GM19238 (cell line): Measurements from ENCODE around the gene VAMP1.
"Not testable (repeated sequence)": the region's sequence is repeated elsewhere in the genome, so short reads cannot be mapped to it uniquely, and the experiment has no call there.

Experiments used
- DNase-seq: peaks from one replicate; pipeline ENCODE4 v3.0.0; 2011; ENCODE audit warnings: low spot score; ENCODE audit not compliant: insufficient read length

Gene VAMP1, protein sequence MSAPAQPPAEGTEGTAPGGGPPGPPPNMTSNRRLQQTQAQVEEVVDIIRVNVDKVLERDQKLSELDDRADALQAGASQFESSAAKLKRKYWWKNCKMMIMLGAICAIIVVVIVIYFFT

DNA sequence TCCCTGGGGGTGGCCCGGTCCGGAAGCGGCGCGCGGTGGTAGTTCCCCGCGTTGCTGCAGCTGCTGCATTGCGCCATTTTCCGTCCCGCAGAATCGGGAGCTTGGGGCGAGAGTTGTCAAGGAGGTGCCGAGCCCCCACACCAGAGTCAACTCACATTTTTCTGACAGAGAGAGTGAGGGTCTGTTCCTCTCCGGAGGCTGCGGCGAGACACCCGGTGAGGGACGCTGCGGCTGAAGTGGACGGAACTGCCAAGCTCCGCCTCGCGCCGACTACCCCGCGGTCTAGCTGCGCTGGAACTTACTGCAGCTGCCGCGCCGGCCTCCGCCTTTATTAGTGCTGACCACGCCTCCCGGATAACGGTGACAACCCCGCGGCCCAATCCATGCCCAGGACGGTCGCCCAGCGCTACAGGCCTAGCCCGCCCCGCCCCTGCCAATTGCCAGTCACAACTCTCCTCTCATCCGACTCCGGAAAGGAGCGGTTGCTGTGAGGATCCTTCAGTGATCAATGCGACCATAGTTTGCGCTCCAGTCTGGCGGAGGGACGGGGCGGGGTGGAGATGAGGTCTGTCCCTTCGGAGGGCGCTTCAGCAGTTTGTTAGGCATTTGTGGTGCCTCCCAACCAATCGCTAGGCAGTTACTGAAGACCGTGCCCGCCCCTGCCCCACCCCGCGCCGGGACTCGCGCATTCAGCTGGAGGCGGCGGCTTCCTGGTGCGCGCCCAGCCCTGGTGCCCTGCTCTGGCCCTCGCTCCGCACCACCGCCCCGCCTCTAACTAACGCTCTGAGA is at the start of gene VAMP1:
Gene VAMP1 (minus strand): TSS at position 303 of the 789 bp plus-strand sequence. CDS start 146 bp downstream, at position 157.
- peak; percentile 96 for DNase-seq

DNA sequence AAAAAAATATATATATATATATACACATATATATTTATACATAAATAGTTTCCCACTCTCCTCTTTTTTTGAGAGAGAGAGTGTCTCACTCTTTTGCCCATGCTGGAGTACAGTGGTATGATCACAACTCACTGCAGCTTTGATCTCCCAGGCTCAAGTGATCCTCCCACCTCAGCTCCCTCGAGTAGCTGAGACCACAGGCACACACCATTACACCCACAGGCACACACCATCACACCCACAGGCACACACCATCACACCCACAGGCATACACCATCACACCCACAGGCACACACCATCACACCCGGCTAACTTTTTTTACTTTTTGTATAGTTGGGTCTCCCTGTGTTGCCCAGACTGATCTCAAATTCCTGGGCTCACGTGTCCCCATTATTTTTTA is 49.7 kb upstream of the VAMP1 start:
- DNase-seq, result no peak

DNA sequence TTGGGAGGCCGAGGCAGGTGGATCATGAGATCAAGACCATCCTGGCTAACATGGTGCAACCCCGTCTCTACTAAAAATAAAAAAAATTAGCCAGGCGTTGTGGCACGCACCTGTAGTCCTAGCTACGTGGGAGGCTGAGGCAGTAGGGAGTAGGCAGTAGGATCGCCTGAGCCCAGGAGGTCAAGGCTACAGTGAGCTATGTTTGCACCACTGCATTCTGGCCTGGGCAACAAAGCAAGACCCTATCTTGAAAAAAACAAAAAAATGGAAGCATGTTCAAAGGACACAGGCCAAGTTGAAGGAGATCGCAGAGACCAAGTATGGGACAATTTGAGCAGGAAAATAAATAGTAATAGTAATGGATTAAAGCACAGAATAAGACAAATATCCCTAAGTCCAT is 37.6 kb upstream of the VAMP1 start:
- DNase-seq, result no peak

DNA sequence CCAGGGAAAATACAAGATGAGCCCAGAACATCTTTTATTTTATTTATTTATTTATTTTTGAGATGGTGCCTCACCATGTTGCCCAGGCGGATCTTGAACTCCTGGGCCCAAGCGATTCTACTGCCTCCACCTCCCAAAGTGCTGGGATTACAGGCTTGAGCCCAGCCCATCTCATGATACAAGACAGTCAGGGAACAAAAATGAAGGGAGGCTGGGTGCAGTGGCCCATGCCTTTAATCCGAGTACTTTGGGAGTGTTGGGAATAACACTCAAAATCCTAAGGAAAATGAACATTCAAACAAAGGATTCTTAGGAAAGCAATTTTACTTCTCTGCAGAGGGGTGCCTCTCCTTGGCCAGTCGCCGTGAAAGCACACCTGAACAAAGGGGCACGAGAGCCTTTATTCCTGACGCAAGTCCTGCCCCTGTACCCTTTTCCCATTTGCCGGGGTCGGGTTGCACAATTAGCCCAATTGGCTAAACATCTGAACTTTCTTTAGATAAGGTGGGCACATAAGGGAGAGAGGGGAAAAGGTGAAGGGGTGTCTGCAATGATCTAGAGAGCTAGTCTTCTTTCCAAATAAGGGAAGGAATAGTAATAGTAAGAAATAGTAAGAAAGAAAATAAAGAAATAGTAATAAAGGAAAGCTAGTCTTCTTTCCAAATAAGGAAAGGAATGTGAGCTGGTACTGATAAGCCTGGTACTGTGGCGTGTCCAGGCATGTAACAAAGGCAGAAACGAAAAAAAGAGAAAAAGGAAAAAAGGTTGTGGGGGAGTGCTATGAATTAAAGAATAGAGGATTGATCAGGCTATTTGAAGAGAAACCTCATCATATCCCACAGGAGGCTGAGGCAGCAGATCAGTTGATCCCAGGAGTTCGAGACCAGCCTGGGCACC is 36.9 kb upstream of the VAMP1 start:
- DNase-seq, result no peak

DNA sequence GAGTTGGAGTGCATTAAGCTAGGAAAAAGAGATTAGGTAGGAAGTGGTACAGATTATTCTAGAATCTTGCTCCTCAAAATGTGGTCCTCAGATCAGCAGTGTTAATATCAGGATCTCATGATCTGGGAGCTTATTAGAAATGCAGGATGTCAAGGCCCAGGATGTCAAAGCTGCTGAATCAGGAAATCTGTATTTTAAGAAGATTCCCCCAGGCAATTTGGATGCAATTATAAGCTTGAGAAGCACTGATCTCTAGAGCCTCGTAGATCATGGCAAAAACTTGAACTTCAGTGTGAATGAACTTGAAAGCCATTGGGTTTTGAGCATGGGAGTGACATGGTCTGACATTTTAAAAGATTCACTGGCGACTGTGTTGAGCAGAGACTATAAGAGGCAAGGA is 30.0 kb upstream of the VAMP1 start:
- DNase-seq, result no peak

DNA sequence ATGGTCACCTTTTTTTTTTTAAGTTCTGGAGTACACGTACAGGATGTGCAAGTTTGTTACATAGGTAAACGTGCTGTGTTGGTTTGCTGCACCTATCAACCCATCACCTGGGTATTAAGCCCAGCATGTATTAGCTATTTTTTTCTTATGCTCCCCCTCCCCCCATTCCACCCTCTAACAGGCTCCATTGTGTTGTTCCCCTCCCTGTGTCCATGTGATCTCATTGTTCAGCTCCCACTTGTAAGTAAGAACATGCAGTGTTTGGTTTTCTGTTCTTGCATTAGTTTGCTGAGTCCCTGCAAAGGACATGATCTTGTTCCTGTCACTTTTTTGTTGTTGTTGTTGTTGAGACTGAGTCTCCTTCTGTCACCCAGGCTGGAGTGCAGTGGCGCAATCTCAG is 26.8 kb upstream of the VAMP1 start:
- not testable (repeated sequence) for DNase-seq

DNA sequence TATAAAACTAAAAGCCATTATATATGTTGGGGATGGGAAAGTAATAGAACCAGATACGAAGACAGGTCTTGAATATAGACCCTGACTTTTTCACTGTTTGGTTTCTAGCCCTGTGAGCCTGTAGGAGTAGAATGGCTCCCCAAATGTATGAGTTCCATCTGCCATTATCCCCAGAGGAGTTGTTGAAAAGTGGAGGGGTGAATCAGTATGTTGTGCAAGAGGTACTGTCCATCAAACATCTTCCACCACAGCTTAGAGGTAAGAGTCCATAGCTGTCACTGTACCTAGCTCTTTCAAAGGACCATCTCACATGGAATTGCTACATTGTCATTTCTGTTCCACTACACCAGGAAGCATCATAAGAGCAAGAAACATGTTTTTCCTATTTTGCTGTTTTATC is 24.5 kb upstream of the VAMP1 start:
- no peak for DNase-seq

DNA sequence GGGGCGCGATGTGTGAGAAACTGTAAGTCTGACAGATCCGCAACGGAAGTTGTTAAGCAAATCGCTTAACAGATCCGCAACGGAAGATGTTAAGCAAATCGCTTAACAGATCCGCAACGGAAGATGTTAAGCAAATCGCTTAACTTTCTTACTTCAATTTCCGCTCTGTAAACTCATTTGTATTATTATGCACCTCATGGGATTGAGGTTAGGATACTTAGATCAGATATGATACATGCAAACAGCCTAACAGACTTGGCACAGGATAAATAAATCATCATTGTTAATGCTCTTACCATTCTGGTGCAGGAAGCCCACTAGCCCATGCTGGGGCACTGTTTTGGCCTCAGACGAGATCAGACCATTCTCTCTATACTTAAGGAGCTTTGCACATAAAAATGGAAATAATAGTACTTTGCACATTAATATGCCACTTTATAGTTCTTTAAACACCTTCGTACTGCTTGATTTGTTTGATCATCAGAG is 23.8 kb upstream of the VAMP1 start:
- DNase-seq, result no peak

DNA sequence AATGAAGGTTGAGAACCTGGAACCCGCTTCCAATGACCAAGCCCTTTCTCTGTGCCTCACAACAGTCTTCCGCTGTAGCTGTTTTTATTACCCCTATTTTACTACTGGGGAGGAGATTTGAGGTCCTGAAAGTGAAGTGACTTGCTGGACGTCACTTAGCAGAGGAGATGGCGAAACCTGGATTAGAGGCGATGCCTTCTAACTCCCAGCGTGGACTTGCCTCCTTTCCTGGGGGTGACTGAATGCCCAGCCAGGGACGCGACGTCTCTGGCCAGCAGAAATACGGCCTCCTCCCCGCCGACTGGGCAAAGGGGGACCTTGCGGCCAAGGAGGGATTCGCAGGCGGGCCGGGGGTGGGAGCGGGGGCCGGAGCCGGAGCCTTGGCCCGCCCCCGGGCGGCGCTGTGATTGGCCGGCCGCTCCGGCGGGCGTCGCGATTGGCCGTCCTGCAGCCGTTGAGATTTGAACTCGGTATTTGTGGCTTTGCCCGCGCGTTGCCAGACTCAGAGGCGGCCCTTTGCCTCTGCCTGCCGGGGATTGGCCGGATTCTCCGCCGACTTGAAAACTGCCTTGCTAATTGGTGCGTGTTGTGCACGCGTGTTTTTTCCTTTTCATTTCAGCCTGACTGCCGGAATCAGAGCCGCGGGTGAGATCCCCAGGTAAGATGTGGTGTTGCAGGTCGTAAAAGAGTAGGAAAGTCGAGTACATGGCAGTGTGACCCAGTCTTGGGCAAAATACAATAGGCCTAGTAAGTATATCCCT is 23.2 kb upstream of the VAMP1 start, which contains the start of gene NCAPD2:
Gene NCAPD2 (plus strand): TSS at position 606 of the 761 bp plus-strand sequence. CDS start 997 bp downstream, outside the sequence.
- peak; percentile 88 for DNase-seq

DNA sequence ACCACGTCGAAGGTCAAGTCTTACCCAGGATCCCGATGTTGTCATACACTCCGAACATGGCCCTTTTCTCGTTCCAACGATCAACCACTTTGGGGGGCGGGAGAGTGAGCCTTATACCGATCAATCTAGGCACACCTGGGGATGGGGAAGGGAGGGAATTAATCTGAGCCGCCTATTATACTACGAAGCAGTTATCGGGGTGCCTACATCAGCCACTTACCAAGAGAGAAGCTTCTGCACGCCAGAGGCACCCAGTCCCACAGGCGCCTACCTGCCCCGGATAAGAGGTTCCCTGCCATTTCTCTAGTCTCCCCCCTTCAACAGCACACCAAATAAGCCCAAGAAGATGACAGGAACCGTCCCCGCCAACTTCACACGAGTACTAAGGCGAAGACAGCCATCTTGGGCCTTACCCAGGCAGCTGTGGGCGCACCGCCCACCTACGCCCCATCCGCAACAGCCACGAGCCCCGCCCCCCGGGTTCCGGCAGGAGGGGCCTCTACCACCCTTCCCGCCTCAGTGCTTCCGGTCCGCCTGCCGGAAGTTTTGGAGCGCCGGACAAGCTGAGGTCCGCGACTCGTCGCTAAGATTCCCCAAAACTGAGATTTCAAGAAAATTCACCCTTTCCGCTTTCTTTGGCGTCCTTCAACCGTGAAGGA is 22.5 kb upstream of the VAMP1 start, which contains the start of gene MRPL51:
Gene MRPL51 (minus strand): TSS at position 425 of the 659 bp plus-strand sequence. CDS start 126 bp downstream, at position 299.
- peak; percentile 87 for DNase-seq

DNA sequence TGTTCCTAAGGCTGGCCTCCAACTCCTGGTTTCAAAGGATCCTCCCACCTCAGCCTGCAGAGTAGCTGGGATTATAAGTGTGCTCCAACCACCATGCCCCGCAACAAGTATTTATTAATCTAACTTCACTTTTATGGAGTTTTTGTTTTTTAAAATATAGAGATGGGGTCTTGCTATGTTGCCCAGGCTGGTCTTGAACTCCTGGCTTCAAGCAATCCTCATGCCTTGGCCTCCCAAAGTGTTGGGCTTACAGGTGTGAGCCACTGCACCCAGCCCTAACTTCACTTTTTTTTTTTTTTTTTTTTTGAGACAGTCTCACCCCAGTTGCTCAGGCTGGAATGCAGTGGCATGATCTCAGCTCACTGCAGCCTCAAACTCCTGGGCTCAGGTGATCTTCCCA is 20.2 kb upstream of the VAMP1 start:
- not testable (repeated sequence) for DNase-seq

DNA sequence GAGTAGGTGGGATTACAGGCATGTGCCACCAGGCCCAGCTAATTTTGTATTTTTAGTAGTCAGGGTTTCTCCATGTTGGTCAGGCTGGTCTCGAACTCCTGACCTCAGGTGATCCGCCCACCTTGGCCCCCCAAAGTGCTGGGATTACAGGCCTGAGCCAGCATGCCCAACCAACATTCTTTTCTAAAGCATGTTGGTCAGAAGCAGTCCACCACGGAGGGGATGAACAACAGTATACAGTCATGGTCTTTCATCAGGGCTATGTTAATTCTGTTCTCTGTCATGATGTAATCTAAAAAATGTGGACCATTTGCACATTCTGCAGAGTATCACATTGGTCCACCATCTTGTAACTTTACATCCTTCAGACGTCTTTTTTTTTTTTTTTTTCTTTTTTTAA is 19.0 kb upstream of the VAMP1 start:
- no peak for DNase-seq

DNA sequence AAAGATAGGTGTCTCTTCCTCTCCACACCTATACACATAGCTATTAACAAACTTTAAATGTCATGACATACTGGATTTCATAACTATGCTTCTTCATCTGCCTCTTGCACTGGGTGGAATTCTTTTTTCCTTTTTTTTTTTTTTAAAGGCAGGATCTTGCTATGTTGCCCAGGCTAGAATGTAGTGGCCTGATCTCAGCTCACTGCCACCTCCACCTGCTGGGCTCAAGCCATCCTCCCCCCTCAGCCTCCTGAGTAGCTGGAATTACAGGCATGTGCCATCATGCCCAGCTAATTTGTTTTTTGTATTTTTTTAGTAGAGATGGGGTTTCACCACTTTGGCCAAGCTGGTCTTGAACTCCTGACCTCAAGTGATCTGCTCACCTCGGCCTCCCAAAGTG is 17.8 kb upstream of the VAMP1 start:
- DNase-seq, result no peak

DNA sequence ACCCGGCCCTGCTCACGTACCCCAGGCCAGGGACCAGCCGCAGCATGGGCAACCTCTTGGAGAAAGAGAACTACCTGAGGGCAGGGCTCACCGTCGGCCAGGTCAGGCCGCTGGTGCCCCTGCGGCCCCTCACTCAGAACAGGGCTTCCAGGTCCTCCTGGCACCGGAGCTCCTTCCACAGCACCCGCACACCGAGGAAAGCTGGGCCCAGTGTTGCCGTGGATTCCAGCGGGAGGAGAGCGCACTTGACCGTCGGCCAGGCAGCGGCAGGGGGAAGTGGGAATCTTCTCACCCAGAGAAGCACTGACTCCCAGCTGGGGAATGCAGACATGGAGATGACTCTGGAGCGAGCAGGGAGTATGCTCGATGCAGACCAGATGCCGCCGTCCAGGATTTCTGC is 7.9 kb upstream of the VAMP1 start:
- DNase-seq, result no peak

DNA sequence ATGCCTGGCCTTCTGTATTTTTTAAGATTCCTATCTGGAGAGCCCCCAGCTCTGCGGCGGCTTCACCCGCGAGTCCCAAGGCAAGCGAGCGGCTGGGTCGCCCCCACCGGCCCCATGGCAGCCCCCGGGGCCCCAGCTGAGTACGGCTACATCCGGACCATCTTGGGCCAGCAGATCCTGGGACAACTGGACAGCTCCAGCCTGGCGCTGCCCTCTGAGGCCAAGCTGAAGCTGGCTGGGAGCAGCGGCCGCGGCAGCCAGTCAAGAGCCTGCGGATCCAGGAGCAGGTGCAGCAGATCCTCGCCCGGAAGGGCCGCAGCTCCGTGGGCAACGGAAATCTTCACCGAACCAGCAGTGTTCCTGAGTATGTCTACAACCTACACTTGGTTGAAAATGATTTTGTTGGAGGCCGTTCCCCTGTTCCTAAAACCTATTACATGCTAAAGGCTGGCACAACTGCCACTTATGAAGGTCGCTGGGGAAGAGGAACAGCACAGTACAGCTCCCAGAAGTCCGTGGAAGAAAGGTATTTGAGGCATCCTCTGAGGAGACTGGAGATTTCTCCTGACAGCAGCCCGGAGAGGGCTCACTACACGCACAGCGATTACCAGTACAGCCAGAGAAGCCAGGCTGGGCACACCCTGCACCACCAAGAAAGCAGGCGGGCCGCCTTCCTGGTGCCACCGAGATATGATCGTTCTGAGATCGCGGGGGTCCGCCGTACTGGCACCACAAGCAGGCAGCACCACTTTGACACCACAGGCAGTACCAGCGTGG is 7.3 kb upstream of the VAMP1 start:
- DNase-seq, result not testable (repeated sequence)

DNA sequence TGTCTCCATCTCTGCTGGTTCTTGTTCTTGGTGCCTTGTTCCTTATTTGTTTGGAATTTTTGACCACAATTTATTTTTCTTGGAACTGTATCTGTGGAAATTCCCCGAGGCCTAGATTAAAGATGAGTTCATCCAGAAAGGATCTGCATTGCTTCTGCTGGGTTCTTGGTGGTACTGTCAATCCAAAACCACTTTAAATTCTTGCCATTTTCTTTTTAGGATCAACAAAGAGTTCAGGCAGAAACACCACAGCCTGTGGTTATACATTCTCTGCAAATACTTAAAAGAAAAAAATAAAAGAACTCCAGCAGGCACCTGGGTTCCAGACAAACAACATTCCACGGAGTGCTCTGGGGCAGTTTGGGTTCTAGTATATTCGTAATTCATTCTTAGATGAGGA is 6.0 kb upstream of the VAMP1 start:
- no peak for DNase-seq

DNA sequence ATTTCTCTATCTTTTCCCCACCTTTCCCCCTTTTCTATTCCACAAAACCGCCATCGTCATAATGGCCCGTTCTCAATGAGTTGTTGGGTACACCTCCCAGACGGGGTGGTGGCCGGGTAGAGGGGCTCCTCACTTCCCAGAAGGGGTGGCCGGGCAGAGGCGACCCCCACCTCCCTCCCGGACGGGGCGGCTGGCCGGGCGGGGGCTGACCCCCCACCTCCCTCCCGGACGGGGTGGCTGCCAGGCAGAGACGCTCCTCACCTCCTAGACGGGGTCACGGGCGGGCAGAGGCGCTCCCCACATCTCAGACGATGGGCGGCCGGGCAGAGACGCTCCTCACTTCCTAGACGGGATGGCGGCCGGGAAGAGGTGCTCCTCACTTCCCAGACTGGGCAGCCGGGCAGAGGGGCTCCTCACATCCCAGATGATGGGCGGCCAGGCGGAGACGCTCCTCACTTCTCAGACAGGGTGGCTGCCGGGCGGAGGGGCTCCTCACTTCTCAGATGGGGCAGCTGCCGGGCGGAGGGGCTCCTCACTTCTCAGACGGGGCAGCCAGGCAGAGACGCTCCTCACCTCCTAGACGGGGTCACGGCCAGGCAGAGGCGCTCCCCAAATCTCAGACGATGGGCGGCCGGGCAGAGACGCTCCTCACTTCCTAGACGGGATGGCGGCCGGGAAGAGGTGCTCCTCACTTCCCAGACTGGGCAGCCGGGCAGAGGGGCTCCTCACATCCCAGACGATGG is 4.9 kb upstream of the VAMP1 start:
- not testable (repeated sequence) for DNase-seq

DNA sequence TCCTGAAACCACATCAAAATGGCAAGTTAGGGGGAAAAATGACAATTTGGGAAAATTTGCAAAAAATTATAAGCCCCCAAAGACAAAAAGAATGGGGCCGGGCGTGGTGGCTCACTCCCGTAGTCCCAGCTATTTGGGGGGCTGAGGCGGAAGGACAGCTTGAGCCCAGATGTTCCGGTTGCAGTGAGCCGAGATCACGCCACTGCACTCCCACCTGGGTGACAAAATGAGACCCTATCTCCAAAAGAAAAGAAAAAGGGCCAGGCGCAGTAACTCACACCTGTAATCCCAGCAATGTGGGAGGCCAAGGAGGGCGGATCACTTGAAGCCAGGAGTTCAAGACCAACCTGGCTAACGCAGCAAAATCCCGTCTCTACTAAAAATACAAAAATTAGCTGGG is 2.0 kb upstream of the VAMP1 start:
- DNase-seq, result no peak

DNA sequence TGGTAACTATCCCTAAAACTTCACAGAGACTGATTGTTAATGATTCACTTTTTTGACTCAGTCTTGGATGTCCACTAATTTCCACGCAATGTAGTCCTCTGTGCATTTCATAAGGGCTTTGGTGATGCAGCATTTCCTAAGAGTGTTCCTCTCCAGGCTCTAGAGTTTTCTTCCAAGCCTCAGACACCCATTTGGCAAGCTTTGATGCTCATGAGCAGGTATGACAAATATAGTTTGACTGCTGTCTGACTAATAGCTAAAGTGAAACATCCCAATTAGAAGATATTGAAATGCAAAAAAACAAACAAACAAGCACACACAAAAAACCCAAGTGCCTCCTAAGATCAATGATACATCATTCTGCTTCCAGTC is 1.5 kb upstream of the VAMP1 start:
- no peak for DNase-seq
